Chondrocyte (in vitro differentiated cells): Measurements from ENCODE around the gene SFXN5. TPM values are rescaled to one million over a fixed set of nuclear protein-coding genes. Genes with fewer than 3 reads are reported as not detected.

Source experiments
- DNase-seq: peaks from one replicate; pipeline ENCODE4 v3.0.0; 2021; ENCODE audit warnings: mixed read lengths, low spot score
- H3K27ac Mint-ChIP-seq: one replicate; pipeline ENCODE4 v1.8.0; 2021; ENCODE audit warnings: mild to moderate bottlenecking, moderate library complexity, mixed read lengths; ENCODE audit not compliant: unreplicated experiment
- H3K27me3 Mint-ChIP-seq: 2 replicates; pipeline ENCODE4 v1.8.0; 2021; ENCODE audit warnings: low read depth, mixed read lengths
- H3K36me3 Mint-ChIP-seq: 2 replicates; pipeline ENCODE4 v1.8.0; 2021; ENCODE audit warnings: low read depth, mixed read lengths
- H3K4me1 Mint-ChIP-seq: 2 replicates; pipeline ENCODE4 v1.8.0; 2021; ENCODE audit warnings: low read depth, mild to moderate bottlenecking, mixed read lengths
- H3K4me3 Mint-ChIP-seq: one replicate; pipeline ENCODE4 v1.8.0; 2021; ENCODE audit warnings: mild to moderate bottlenecking, moderate library complexity, mixed read lengths; ENCODE audit not compliant: unreplicated experiment
- H3K9me3 Mint-ChIP-seq: 2 replicates; pipeline ENCODE4 v1.8.0; 2021; ENCODE audit warnings: low read depth, mixed read lengths
- total RNA-seq: library from RNA; stranded (reverse); gene quantifications from 3 replicates; pipeline ENCODE4 v1.2.1, GENCODE V29; 2021
- TF ChIP-seq, protein P1 (sequence below): fragments of 200-600 bp; sonication (generic); IDR thresholded peaks from 2 replicates; pipeline ENCODE4 v1.5.0; 2021; ENCODE audit warnings: antibody characterized with exemption, mild to moderate bottlenecking, moderate library complexity

The SFXN5 gene
- total RNA-seq, 1 donor from 2014 or later = 10.6 TPM

DNA sequence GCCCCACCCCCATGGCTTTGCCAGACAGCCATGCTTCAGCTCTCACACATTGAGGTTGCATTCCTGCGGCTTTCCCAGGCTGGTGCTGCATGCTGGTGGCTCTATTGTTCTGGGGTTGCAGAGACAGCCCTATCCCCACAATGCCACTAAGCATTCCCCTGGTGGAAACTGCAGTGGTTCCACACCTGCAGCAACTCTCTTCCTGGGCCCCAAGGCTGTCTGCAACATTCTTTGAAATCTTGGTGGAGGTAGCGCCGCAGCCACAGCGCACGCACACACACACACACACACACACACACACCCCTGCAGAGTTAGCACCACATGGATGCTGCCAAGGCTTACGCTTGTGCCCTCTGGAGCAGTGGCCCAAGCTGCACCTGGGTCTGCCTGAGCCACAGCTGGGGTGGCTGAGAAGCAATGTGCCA is 21.4 kb downstream of the SFXN5 start:
- DNase-seq = no peak
- TF ChIP-seq, protein P1, sequence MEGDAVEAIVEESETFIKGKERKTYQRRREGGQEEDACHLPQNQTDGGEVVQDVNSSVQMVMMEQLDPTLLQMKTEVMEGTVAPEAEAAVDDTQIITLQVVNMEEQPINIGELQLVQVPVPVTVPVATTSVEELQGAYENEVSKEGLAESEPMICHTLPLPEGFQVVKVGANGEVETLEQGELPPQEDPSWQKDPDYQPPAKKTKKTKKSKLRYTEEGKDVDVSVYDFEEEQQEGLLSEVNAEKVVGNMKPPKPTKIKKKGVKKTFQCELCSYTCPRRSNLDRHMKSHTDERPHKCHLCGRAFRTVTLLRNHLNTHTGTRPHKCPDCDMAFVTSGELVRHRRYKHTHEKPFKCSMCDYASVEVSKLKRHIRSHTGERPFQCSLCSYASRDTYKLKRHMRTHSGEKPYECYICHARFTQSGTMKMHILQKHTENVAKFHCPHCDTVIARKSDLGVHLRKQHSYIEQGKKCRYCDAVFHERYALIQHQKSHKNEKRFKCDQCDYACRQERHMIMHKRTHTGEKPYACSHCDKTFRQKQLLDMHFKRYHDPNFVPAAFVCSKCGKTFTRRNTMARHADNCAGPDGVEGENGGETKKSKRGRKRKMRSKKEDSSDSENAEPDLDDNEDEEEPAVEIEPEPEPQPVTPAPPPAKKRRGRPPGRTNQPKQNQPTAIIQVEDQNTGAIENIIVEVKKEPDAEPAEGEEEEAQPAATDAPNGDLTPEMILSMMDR = no peak
- Mint-ChIP-seq H3K27ac (no peak overlapping the region), H3K27me3 (no peaks in the 10 kb centered on the region), H3K4me1 (peaks cover 3% of the 10 kb centered on the region), H3K36me3 (peaks cover 10% of the 10 kb centered on the region), H3K9me3 (no peaks in the 10 kb centered on the region), H3K4me3 (no peak overlapping the region)

DNA sequence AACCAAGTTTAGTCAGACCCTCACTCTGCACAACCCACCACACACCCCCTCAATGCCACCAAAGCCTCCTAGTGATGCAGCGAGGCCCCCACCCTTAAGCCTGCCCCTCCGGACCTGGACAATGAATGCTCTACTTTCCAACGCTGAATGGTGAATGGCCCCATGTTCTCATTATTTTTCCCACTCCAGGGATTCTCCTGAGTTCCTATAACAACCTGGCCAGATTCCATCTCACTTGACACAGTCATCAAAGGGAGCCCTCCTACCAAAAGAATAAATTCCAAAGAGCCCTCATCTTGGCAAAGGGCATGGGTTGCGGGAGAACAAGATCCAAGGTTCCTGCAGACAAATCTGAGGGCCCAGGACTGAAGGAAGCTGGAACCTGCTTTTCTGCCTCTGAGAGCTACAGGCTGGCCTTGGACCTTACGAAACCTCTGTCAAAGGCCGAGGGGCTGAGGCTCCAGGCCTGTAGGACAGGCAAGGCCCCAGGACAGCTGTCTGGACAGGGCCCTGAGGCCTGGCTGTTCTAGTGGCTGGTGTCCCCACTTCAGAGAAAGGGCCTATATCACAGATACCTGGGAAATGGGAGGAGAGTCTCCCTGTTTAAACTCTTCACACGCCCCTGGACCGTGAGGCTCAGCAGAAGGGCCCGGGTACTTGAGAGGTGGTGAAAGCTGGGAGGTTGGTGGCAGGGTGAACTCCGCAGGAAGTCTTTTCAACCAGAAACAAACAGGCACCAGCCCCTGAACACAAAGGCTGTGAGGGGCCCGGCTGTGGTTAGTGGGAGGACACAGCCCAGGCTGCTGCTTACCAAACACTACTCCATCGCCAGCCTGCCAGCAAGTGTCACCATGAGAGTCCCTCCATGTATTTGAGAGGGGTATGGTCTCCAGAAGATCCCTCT is 27.3 kb downstream of the SFXN5 start:
- TF ChIP-seq, protein P1 = no peak
- Mint-ChIP-seq H3K27me3 (no peaks in the 10 kb centered on the region), H3K4me1 (peaks cover 5% of the 10 kb centered on the region), H3K36me3 (peaks cover 3% of the 10 kb centered on the region), H3K9me3 (no peaks in the 10 kb centered on the region), H3K4me3 (no peak overlapping the region), H3K27ac (no peak overlapping the region)
- no peak for DNase-seq

DNA sequence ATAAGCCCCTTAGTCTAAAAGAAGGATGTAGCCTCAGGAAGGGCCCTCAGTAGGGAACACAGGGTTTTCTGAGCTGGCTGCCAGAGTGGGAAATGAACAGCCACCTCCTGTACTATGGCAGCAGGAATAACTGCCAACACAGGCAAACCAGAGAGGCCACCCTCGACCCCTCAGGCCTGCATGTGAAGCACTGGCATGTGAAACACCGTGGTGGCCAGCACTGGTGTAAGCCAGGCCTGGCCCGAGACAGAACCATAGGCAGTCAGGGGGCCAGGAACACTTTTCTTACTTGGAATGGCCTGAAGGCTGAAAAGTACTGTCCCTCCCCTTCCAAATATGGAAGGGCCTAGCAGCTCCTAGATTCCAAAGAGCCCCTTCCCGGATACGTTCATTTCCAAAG is 28.2 kb downstream of the SFXN5 start:
- Mint-ChIP-seq H3K27ac (no peak overlapping the region), H3K27me3 (no peaks in the 10 kb centered on the region), H3K9me3 (no peaks in the 10 kb centered on the region), H3K36me3 (peaks cover 4% of the 10 kb centered on the region), H3K4me3 (no peak overlapping the region), H3K4me1 (peaks cover 5% of the 10 kb centered on the region)
- DNase-seq = no peak
- TF ChIP-seq, protein P1 = no peak

DNA sequence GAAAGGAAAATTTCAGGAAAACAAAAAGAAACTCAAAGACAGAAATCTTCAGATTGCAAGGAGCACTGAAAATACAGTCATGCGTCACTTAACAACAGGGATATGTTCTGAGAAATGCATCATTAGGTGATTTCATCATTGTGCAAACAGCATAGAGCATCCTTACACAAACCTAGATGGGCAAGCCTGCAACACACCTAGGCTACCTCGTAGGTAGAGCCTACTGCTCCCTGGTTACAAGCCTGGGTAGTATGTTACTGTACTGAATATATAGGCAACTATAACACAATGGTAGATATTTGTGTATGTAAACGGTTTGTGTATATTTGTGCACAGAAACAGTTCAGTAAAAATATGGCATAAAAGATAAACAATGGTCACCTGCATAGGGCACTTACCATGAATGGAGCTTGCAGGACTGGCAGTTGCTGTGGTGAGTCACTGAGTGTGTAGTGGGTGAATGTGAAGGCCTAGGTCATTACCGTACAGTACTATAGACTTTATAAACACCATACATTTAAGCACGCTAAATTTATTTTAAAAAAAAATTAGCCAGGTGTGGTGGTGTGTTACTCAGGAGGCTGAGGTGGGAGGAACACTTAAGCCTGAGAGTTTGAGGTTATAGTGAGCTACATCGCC is 33.4 kb downstream of the SFXN5 start:
- TF ChIP-seq, protein P1 = no peak
- Mint-ChIP-seq H3K27ac (no peak overlapping the region), H3K4me3 (no peak overlapping the region), H3K9me3 (no peaks in the 10 kb centered on the region), H3K27me3 (no peaks in the 10 kb centered on the region), H3K36me3 (peaks cover 14% of the 10 kb centered on the region), H3K4me1 (no peaks in the 10 kb centered on the region)
- DNase-seq = no peak

DNA sequence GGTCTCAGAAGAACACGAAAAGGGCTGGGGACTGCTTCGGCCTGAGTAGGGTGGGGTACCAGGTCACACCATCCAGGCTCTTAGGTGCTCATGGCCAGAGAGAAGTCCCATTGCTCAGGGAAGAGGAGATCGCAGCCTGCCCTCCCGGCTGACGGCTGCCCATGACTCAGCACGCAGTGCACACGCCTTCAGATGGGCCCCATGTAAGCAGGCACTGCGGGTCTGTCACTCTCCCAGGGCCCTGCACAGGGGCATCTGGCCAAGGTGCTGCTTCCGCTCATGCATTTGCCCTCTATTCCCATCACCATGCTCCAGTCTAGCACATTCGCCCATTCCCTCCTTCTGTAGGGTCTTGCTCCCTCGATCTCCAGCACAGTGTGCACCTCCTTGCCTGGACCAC is 34.7 kb downstream of the SFXN5 start:
- no peak for DNase-seq
- no peaks in the 10 kb centered on the region for H3K4me1 Mint-ChIP-seq
- TF ChIP-seq, protein P1 = no peak
- H3K27me3 Mint-ChIP-seq = no peaks in the 10 kb centered on the region
- no peak overlapping the region for H3K4me3 Mint-ChIP-seq
- H3K36me3 Mint-ChIP-seq = peaks cover 14% of the 10 kb centered on the region
- no peak overlapping the region for H3K27ac Mint-ChIP-seq
- no peaks in the 10 kb centered on the region for H3K9me3 Mint-ChIP-seq
